K562 (cell line): Measurements from ENCODE around the gene RAB9B. TPM values are rescaled to one million over a fixed set of nuclear protein-coding genes. Genes with fewer than 3 reads are reported as not detected.

Source experiments
- ATAC-seq: fragments of 200-7000 bp; cut with Tn5 transposase; 3 replicates; pipeline ENCODE4 v1.9.1; 2020; ENCODE audit warnings: moderate library complexity
- BruUV-seq: library from RNA; stranded (reverse); fragments of 400-500 nt; replicated peaks from 2 replicates; lab custom pipeline; 2021; lab: Mats Ljungman, UMichigan
- CTCF ChIA-PET: fragments of 300-600 bp; formaldehyde crosslinking; extraction: SDS; loops from one replicate; lab custom pipeline; 2021; ENCODE audit warnings: low intra/inter-chr PET ratio; lab: Yijun Ruan, JAX
- POLR2A ChIA-PET: fragments of 300-600, 350-650 bp; sonication (Branson Sonifier 250); formaldehyde crosslinking; extraction: SDS; loops from one replicate; lab custom pipeline; 2021; ENCODE audit warnings: antibody characterized with exemption, inconsistent platforms; lab: Yijun Ruan, JAX
- DNase-seq, 4 experiments: peaks; one replicate each; pipeline versions ENCODE4 v3.0.0 to v3.0.0-alpha.2; 2011 to 2018; ENCODE audit warnings: low spot score in 3 of 4, mixed read lengths in 3 of 4; ENCODE audit errors: extremely low read depth in 1 of 4
- FAIRE-seq: peaks from 2 replicates; lab custom pipeline; 2011; peaks lifted over from hg19 to GRCh38; lab: Jason Lieb, UNC
- H2AFZ ChIP-seq: 2 replicates; pipeline ENCODE4 v1.6.0; 2011; ENCODE audit warnings: low read depth, low read length, control low read depth, inconsistent platforms
- H3K27ac ChIP-seq: fragments of 200-600 bp; 3 replicates; pipeline ENCODE4 v1.8.0; 2011; ENCODE audit warnings: low read depth, mild to moderate bottlenecking, control low read depth, inconsistent platforms, low read length, moderate library complexity, mixed read lengths; ENCODE audit errors: extremely low read depth
- H3K27me3 ChIP-seq, 2 experiments: fragments of 300-600 bp in 1 of 2; 2 replicates in 1 of 2; 3 replicates in 1 of 2; pipeline versions ENCODE4 v1.6.0 to v1.8.0; 2011; ENCODE audit warnings: inconsistent platforms in 2 of 2, low read length in 2 of 2, mild to moderate bottlenecking in 1 of 2, mixed read lengths in 1 of 2, moderate library complexity in 1 of 2; ENCODE audit not compliant: control insufficient read depth in 2 of 2, insufficient read depth in 2 of 2
- H3K36me3 ChIP-seq: fragments of 300-600 bp; 3 replicates; pipeline ENCODE4 v1.8.0; 2011; ENCODE audit warnings: mild to moderate bottlenecking, low read length, inconsistent platforms; ENCODE audit not compliant: control insufficient read depth, insufficient read depth
- H3K4me1 ChIP-seq, 2 experiments: fragments of 200-600 bp in 1 of 2; replicated peaks in 1 of 2; 2 replicates in 1 of 2; 3 replicates in 1 of 2; pipeline versions ENCODE4 v1.5.1 to v1.8.0; 2011; ENCODE audit warnings: inconsistent platforms in 2 of 2, low read length in 2 of 2, mild to moderate bottlenecking in 1 of 2, mixed read lengths in 1 of 2, moderate library complexity in 1 of 2; ENCODE audit not compliant: control insufficient read depth in 2 of 2, insufficient read depth in 2 of 2
- H3K4me2 ChIP-seq: 2 replicates; pipeline ENCODE4 v1.6.1; 2011; ENCODE audit warnings: low read length, control low read depth, inconsistent platforms, mixed read lengths; ENCODE audit not compliant: insufficient read depth
- H3K4me3 ChIP-seq: fragments of 200-600 bp; sonication (generic), shearing (Covaris generic); 2 replicates; pipeline ENCODE4 v1.5.1; 2016; ENCODE audit warnings: control low read depth, inconsistent platforms
- H3K79me2 ChIP-seq: fragments of 200-600 bp; 3 replicates; pipeline ENCODE4 v1.8.0; 2011; ENCODE audit warnings: low read length, inconsistent platforms; ENCODE audit not compliant: control insufficient read depth, insufficient read depth
- H3K9ac ChIP-seq, 2 experiments: 2 replicates each; pipeline versions ENCODE4 v1.6.0 to v1.6.1; 2011; ENCODE audit warnings: low read depth in 2 of 2, low read length in 2 of 2, control low read depth in 1 of 2, inconsistent platforms in 1 of 2, mild to moderate bottlenecking in 1 of 2, mixed read lengths in 1 of 2; ENCODE audit not compliant: insufficient read depth in 1 of 2
- H3K9me1 ChIP-seq: one replicate; pipeline ENCODE4 v1.6.0; 2011; ENCODE audit warnings: inconsistent platforms, mild to moderate bottlenecking, low read length, moderate library complexity; ENCODE audit not compliant: control insufficient read depth, insufficient read depth
- H3K9me3 ChIP-seq: replicated peaks from 2 replicates; pipeline ENCODE4 v1.5.1; 2011; ENCODE audit warnings: low read depth, low read length, inconsistent platforms; ENCODE audit not compliant: control insufficient read depth, insufficient read depth
- H4K20me1 ChIP-seq: replicated peaks from 2 replicates; pipeline ENCODE4 v1.6.1; 2011; ENCODE audit warnings: low read length, inconsistent platforms, mixed read lengths; ENCODE audit not compliant: control insufficient read depth, insufficient read depth
- BRD9 ChIP-seq: fragments of 450-650 bp; IDR thresholded peaks from 2 replicates; pipeline ENCODE4 v1.6.1; 2018; ENCODE audit warnings: low read depth; ENCODE audit not compliant: partially characterized antibody
- ZNF764 ChIP-seq: fragments of 250-450 bp; sonication (Bioruptor Pico); IDR thresholded peaks from 2 replicates; pipeline ENCODE4 v1.4.0; 2020; ENCODE audit warnings: low read depth, mild to moderate bottlenecking, moderate library complexity
- WGBS: fragments of 100-300 bp; shearing (Covaris generic); methylation state at CpG from one replicate; pipeline ENCODE4 v1.1.6; 2016; ENCODE audit warnings: low coverage, mixed read lengths; ENCODE audit not compliant: insufficient coverage; ENCODE audit errors: missing lambda C conversion rate; 5-methylcytosine and 5-hydroxymethylcytosine counted together
- in situ Hi-C: fragments of 300-500 bp; cut with MboI; formaldehyde crosslinking; loops from 4 replicates; pipeline ENCODE4 v1.15.0; 2018; ENCODE audit warnings: inconsistent platforms, mixed read lengths
- intact Hi-C: fragments of 100-400 bp; cut with micrococcal nuclease; formaldehyde crosslinking; loops from 2 replicates; pipeline ENCODE4 v1.14.2; 2022
- polyA plus RNA-seq, 8 experiments: library from polyadenylated mRNA; depleted of rRNA in 4 of 8; stranded (reverse) in 5 of 8; unstranded in 3 of 8; fragments of >200 nt; fragmentation: Nextera tagmentation in 2 of 8; fragmentation: Illumina TruSeq in 1 of 8; extraction: Ambion mirVana in 2 of 8; extraction: Trizol in 1 of 8; gene quantifications; 2 replicates each; pipeline versions ENCODE4 v1.2.1 to v1.2.3, GENCODE V29; 2011 to 2014; ENCODE audit warnings: inconsistent platforms in 1 of 8, missing spikeins in 1 of 8
- total RNA-seq, 7 experiments: library from RNA; depleted of rRNA in 6 of 7; stranded (reverse); fragments of >200 nt in 6 of 7; fragmentation: Illumina TruSeq in 2 of 7; extraction: Trizol in 2 of 7; gene quantifications; 2 replicates each; pipeline versions ENCODE4 v1.2.1 to v1.2.3, GENCODE V29; 2011 to 2021; ENCODE audit warnings: low replicate concordance in 1 of 7
- TF ChIP-seq, protein P1 (sequence below): fragments of 250-450 bp; sonication (Bioruptor Pico); IDR thresholded peaks from 2 replicates; pipeline ENCODE4 v1.8.0; 2021; ENCODE audit warnings: moderate library complexity, mild to moderate bottlenecking, inconsistent platforms
- TF ChIP-seq, protein P2 (sequence below): fragments of 150-350 bp; conservative IDR thresholded peaks from 2 replicates; pipeline ENCODE4 v1.6.1; 2014; ENCODE audit warnings: low read length
- TF ChIP-seq, protein P3 (sequence below): fragments of 450-650 bp; conservative IDR thresholded peaks from 2 replicates; pipeline ENCODE4 v1.6.1; 2016; ENCODE audit warnings: missing genetic modification characterization, low read depth, mild to moderate bottlenecking, missing compliant biosample characterization, moderate library complexity

The RAB9B gene
- total and polyA plus RNA-seq, 9 of the 15 experiments (the other 6 are each of a cell fraction or from before 2014, with no cell fraction given), result 0.03 to 0.05 (median 0.04) TPM; not detected in 6

DNA sequence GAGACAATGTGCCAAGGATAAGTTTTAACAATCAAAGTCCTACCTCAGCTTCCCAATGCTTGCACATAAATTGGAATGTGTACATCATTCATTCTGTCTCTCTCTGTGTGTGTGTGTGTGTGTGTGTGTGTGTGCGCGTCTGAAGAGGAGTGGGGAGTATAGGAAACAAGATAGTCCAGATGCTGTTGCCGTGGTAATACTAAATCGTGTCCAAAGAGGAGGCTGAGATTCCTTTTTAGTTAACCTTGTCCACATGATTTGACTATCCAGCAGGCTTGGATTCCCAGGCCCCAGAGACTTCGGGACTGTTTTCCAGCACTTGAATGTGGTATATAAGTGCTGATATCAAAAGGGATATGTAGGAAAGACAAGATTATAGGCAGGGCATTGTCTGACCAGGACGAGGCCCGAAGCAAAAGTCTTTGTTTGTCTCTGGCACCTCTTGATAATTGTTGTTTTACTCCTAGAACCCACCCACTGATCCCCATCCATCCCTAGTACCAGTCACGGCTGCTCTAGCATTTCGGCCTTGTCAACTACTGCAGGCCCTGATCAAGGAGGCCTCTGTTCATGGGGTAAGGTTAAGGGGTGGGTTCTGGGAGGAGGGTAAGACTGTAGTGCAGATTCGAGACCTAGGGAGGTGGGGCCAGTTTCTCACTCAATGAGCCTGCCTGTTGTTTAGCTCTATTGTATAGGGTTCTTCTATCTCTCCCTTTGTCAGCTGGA, 51.6 kb downstream of the RAB9B start:
- in situ Hi-C loops (no loop called here), intact Hi-C loops (no loop called here)
- no peak for ATAC-seq
- no peak for FAIRE-seq
- Histone ChIP-seq H3K9me3 (no peaks in the 10 kb centered on the region), H2AFZ (no peak overlapping the region), H3K4me2 (no peak overlapping the region), H3K4me3 (no peak overlapping the region), H3K27me3 (peaks cover 0 to 4% of the 10 kb centered on the region in 2 experiments; a peak in 2 of 5 replicates), H4K20me1 (no peaks in the 10 kb centered on the region), H3K4me1 (no peaks in the 10 kb centered on the region), H3K9me1 (no peaks in the 10 kb centered on the region), H3K36me3 (no peaks in the 10 kb centered on the region), H3K27ac (no peak overlapping the region), H3K9ac (no peak overlapping the region), H3K79me2 (no peaks in the 10 kb centered on the region)
- no TSS peak for BruUV-seq
- POLR2A ChIA-PET, result interaction anchor here (0.7 kb wide), 1 partner anchor 12 kb away, joined by 4 read pairs; no protein-coding TSS in a partner anchor
- 0% methylated on average over 10 of the region's 10 CpGs for WGBS
- CTCF ChIA-PET, result no interaction called here
- TF ChIP-seq, protein P1, sequence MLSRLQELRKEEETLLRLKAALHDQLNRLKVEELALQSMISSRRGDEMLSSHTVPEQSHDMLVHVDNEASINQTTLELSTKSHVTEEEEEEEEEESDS, result no peak
- TF ChIP-seq ZNF764 (CRISPR knock-in tag), result no peak
- TF ChIP-seq, protein P2, sequence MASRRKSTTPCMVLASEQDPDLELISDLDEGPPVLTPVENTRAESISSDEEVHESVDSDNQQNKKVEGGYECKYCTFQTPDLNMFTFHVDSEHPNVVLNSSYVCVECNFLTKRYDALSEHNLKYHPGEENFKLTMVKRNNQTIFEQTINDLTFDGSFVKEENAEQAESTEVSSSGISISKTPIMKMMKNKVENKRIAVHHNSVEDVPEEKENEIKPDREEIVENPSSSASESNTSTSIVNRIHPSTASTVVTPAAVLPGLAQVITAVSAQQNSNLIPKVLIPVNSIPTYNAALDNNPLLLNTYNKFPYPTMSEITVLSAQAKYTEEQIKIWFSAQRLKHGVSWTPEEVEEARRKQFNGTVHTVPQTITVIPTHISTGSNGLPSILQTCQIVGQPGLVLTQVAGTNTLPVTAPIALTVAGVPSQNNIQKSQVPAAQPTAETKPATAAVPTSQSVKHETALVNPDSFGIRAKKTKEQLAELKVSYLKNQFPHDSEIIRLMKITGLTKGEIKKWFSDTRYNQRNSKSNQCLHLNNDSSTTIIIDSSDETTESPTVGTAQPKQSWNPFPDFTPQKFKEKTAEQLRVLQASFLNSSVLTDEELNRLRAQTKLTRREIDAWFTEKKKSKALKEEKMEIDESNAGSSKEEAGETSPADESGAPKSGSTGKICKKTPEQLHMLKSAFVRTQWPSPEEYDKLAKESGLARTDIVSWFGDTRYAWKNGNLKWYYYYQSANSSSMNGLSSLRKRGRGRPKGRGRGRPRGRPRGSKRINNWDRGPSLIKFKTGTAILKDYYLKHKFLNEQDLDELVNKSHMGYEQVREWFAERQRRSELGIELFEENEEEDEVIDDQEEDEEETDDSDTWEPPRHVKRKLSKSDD, result no peak
- TF ChIP-seq, protein P3, sequence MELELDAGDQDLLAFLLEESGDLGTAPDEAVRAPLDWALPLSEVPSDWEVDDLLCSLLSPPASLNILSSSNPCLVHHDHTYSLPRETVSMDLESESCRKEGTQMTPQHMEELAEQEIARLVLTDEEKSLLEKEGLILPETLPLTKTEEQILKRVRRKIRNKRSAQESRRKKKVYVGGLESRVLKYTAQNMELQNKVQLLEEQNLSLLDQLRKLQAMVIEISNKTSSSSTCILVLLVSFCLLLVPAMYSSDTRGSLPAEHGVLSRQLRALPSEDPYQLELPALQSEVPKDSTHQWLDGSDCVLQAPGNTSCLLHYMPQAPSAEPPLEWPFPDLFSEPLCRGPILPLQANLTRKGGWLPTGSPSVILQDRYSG, result no peak
- TF ChIP-seq BRD9, result no peak
- no peak for DNase-seq
